ENCODE data around the gene MT1A.

DNA sequence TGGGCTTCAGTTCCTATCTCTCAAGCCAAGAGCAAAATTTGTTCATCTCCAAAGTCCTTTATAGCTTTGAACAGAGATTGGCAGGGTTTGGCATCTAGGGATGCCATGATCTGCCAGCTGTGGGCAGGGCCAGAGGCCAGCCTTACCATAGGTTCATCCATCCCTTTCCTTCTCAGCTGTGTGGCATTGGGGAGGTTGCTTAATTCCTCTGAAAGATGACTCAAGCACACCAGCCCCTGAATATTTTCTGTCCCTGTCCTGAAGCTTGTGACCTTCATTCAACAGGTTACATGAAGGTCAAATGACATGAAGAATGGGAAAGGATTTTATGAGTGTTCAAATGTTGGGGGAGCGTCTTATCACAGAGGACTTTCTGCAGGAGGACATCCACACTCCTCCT is 26.0 kb downstream of the MT1A start:
- TF ChIP-seq, protein P1, sequence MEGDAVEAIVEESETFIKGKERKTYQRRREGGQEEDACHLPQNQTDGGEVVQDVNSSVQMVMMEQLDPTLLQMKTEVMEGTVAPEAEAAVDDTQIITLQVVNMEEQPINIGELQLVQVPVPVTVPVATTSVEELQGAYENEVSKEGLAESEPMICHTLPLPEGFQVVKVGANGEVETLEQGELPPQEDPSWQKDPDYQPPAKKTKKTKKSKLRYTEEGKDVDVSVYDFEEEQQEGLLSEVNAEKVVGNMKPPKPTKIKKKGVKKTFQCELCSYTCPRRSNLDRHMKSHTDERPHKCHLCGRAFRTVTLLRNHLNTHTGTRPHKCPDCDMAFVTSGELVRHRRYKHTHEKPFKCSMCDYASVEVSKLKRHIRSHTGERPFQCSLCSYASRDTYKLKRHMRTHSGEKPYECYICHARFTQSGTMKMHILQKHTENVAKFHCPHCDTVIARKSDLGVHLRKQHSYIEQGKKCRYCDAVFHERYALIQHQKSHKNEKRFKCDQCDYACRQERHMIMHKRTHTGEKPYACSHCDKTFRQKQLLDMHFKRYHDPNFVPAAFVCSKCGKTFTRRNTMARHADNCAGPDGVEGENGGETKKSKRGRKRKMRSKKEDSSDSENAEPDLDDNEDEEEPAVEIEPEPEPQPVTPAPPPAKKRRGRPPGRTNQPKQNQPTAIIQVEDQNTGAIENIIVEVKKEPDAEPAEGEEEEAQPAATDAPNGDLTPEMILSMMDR (conservative IDR thresholded peaks at IDR 0.05) = no peak
- TF ChIP-seq ZFX (IDR thresholded peaks at IDR 0.05) = no peak
